HG03045 (cell line): Measurements from ENCODE around the gene NXPH1.

Experiments used
- ATAC-seq: cut with Tn5 transposase; IDR thresholded peaks from one replicate; pipeline ENCODE4 v1.9.1; 2021; ENCODE audit warnings: mild to moderate bottlenecking, moderate library complexity; ENCODE audit not compliant: unreplicated experiment

NXPH1 gene

GRCh38 chr7:8585591-8585990, 152.2 kb downstream of the NXPH1 start:
- no peak for ATAC-seq

- no peak for ATAC-seq
These were observed 156.8 kb downstream of the NXPH1 start for GRCh38 chr7:8590225-8590624.

GRCh38 chr7:8590791-8591190, 157.4 kb downstream of the NXPH1 start:
- ATAC-seq = no peak

- ATAC-seq = no peak
These were observed 157.9 kb downstream of the NXPH1 start for GRCh38 chr7:8591289-8591688.

GRCh38 chr7:8592167-8592566, 158.8 kb downstream of the NXPH1 start:
- no peak for ATAC-seq

- no peak for ATAC-seq
These were observed 160.7 kb downstream of the NXPH1 start for GRCh38 chr7:8594115-8594514.

GRCh38 chr7:8597565-8597964, 164.2 kb downstream of the NXPH1 start:
- no peak for ATAC-seq

- no peak for ATAC-seq
These were observed 167.7 kb downstream of the NXPH1 start for GRCh38 chr7:8601121-8601520.

GRCh38 chr7:8605221-8605620, 171.8 kb downstream of the NXPH1 start:
- no peak for ATAC-seq

GRCh38 chr7:8612584-8612983, 179.2 kb downstream of the NXPH1 start:
- no peak for ATAC-seq

GRCh38 chr7:8613191-8613590, 179.8 kb downstream of the NXPH1 start:
- no peak for ATAC-seq

- no peak for ATAC-seq
These were observed 181.6 kb downstream of the NXPH1 start for GRCh38 chr7:8615019-8615418.

GRCh38 chr7:8618441-8619070, 185.1 kb downstream of the NXPH1 start:
- ATAC-seq = no peak

GRCh38 chr7:8620169-8620568, 186.8 kb downstream of the NXPH1 start:
- ATAC-seq = no peak

- no peak for ATAC-seq
These were observed 192.2 kb downstream of the NXPH1 start for GRCh38 chr7:8625612-8626011.

GRCh38 chr7:8627325-8627724, 193.9 kb downstream of the NXPH1 start:
- no peak for ATAC-seq

- no peak for ATAC-seq
These were observed 195.2 kb downstream of the NXPH1 start for GRCh38 chr7:8628656-8629055.

GRCh38 chr7:8629504-8629903, 196.1 kb downstream of the NXPH1 start:
- ATAC-seq = no peak

GRCh38 chr7:8637322-8637721, 203.9 kb downstream of the NXPH1 start:
- ATAC-seq = no peak

GRCh38 chr7:8638076-8638475, 204.7 kb downstream of the NXPH1 start:
- no peak for ATAC-seq

GRCh38 chr7:8639668-8640067, 206.3 kb downstream of the NXPH1 start:
- no peak for ATAC-seq

GRCh38 chr7:8640671-8641070, 207.3 kb downstream of the NXPH1 start:
- ATAC-seq = no peak
